DOHH2 (cell line): Measurements from ENCODE around the gene AMY1B.
"Not testable (repeated sequence)": the region's sequence is repeated elsewhere in the genome, so short reads cannot be mapped to it uniquely, and the experiment has no call there.

Experiments
- CTCF ChIP-seq: fragments of 200-600 bp; sonication (generic); IDR thresholded peaks from one replicate; pipeline ENCODE4 v1.5.1; 2014; ENCODE audit warnings: antibody characterized with exemption, mild to moderate bottlenecking, low read depth, low read length; ENCODE audit not compliant: poor library complexity, severe bottlenecking
- EZH2phosphoT487 ChIP-seq: fragments of 200-600 bp; sonication (generic); IDR thresholded peaks from 2 replicates; pipeline ENCODE4 v1.6.1; 2017; ENCODE audit warnings: borderline replicate concordance, mild to moderate bottlenecking, antibody characterized with exemption, low read length, moderate library complexity, mixed read lengths

DNA sequence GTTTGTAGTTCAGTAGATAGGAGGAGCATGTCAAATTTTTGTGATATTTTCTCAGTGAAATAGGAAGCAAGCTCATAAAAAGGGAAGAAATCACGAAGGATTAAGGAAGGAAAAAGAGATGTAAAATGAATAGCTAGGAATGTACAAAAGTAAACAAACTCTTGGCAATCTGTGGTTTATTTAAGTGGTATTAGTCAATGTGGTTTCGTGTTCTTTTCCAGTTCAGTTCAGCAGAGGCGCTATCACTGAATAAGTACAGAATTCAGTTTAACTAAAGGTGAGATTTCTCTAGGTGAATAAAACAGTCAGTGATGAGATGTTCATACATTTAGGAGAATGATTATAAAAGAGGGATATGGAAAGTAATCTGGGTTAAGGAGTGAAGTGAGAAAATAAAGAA is 42.0 kb upstream of the AMY1B start:
- TF ChIP-seq CTCF, EZH2phosphoT487: not testable (repeated sequence)
